ENCODE data around the gene FERMT3.
"Not testable (repeated sequence)": the region's sequence is repeated elsewhere in the genome, so short reads cannot be mapped to it uniquely, and the experiment has no call there.

Gene FERMT3

GRCh38 chr11:64237484-64237951, 31.0 kb downstream of the FERMT3 start:
- no peak for DNase-seq

- no peak for DNase-seq
Measured at GRCh38 chr11:64238076-64238475, 31.6 kb downstream of the FERMT3 start.

DNA sequence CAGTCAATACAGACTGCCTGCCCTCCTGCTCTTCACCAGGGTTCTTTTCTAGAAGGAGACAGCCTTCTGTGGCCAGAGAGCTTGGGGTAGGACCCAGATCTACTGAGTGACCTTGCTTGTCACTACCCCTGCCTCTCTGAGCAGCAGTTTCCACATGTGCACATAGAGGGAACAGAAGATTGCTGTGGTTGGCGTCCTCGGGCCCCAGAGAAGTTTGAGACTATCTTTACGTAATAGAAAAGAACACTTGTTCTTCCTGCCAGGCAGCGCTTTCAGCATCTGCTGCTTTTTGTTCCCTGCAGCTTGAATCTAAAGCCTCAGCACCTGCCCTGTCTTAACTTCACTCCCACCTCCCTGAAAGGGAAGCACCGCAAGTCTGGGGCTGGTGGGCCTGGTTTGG, 32.5 kb downstream of the FERMT3 start:
- DNase-seq, result no peak

DNA sequence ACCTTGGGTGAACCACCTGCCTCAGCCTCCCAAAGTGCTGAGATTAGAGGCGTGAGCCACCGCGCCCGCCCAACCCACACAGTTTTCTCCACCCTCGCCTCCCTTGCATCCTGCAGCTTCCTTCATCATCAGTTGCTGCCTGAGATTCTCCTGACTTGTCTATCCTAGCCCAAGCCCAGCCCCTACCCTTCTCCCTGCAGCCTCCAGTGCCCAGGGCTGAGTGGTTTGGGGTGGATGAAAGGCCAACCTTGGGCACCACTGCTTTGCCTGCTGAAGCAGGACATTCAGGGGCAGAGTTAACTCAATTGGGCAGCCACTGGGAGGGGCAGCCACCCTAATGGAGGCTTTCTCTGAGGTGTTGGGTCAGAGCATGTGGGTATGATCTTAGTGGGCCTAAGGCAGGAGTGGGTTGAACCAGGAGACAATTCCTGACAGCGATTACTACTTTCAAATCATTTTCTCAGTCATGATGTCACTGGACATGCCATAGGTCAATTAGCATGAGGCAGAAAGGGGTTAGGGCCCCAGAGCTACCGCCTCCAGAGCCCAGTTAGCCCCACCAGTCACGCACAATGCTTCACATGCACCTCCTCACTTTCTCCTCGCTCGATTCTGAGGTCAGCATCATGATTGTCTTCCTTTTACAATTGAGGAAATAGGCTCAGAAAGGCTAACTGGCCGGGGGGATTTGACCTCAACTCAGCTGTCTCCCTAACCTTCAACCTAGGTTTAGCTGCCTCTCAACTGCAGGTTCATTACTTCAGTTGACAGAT, 33.3 kb downstream of the FERMT3 start:
- DNase-seq, result no peak

DNA sequence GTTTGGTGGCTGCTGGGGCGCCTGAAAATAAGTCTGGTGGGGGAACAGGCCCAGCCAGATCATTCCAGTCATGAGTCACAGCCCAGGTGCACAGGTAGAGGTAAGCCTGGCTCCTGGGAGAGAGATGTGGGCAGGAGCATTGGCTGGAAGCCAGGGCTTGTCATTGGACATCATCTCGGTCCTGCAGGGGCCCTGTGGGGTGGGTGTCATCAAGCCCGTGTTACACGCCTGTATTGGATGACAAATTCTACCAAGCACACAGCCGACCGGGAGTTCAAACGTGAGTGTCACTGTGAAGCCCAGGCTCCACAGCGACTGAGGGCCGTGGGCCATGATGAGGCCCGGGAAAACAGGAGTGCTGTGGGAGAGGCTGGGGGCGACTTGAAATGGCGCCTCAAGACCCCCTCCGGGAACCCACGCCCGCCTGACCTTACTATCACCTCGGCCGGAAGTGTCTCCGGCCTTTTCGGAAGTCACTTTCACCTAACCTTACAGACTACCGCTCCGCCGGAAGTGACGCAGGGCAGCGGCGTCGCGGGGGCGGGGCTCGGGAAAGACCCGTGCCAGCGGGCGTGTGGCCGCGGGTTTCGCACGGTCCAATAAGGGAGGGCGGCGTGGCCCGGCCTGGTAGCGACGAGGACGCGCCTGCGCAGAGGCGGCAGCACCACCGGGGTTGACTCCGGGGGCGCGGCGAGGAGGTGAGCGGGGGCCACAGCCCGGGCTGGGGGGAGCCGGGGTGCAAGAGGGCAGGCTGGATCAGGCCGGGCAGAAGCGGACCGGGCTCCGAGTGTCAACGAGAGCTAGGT, 34.1 kb downstream of the FERMT3 start, which contains the start of gene FKBP2:
Gene FKBP2 (plus strand): TSS at position 661 of the 806 bp plus-strand sequence. CDS start 1,293 bp downstream, outside the sequence.
- peak; percentile 96 for DNase-seq

DNA sequence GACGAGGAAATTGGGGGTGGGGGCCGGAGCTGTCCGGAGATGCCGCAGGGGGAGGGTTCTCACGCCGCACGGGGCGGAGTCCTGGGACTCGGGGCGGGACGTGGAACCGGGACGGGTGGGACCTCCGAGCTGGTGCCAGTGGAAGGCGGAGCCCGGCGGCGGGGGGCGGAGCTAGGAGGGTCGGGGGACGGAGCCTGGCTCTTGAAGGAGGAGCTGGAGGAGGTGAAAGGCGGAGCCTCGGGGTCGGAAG, 34.6 kb downstream of the FERMT3 start:
- DNase-seq, result peak; percentile 98

DNA sequence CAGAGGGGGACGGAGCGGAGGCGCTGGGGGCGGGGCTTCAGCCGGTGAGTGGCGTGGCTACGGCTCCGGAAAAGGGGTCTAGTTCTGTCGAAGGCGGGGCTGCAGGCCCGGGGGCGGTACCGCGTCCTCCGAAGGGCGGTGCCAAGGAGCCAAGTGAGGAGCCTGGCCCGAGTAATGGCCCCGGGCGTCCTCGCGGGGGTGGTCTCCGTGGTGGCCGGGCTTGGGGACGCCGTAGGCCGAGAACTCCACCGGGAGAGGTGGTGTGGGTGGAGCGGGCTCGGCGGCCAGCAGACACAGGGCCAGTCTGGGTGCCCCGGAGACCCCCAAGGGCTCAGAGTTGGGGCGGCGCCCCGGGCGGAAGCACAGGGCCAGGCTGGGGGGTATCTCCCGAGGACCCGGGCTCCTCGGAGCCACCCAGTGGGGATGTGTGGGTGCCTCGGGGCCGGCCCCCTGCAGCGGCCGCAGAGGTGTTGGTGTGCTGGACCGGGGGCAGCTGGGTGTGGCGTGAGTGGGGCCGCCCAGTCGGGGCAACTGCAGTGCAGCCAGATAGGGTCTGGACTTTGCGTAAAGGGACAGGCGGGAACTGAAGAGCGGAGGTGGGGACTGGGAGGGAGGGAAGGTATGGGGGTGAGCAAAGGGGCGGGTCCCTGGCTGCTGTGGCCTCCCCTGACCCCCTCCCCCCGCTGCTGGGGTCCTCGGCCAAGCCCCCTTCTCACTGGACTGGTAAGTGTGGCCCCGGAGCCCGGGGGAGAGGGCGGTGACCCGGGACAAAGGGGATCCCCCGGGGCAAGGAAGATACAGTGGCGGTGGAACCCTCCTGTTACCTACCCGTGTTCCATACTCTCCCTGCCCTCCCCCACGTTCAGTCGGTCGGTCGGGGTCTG, 35.2 kb downstream of the FERMT3 start:
- peak; percentile 63 for DNase-seq

DNA sequence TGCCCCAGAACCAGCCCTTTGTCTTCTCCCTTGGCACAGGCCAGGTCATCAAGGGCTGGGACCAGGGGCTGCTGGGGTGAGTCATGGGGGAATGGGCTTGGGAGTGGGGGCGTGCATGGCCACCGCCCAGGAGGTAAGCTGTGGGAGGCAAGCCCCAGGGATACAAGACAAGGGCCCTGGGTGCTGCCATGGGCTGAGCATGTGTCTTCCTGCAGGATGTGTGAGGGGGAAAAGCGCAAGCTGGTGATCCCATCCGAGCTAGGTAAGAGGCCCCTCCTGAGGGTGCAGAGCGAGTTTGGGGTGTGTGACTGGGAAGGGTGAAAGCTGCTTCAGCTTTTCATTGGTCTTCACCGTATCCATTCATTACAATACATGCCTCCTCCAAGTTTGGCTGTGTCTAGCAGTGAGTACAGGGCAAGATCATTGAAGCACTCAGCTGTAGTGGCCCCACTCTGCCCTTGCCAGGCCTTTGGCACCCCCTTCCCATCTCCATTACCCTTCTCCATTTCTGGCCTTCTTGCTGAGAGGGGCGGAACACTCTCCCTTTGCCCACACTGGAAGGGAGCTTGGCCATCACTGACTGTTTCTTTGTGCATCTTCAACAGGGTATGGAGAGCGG, 36.8 kb downstream of the FERMT3 start:
- no peak for DNase-seq

DNA sequence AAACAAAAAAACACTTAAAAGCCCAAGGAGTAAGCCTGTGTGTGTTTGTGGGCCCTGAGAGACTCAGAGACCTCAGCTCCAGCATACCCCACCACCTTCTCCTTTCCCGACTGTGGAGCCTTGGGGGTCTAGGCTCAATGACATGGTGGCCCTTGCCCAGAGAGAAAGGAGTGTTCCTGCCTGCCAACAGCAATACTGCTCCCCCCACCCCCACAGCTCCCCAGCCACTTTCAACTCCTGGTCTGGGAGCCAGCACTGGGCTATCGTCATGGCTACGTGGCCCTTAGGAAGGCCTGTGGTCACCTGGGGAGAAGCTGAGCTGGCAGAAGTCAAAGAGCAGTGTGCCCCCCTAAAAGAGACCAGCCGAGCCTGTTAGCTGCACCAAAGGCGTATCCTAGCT, 37.6 kb downstream of the FERMT3 start:
- DNase-seq, result no peak

DNA sequence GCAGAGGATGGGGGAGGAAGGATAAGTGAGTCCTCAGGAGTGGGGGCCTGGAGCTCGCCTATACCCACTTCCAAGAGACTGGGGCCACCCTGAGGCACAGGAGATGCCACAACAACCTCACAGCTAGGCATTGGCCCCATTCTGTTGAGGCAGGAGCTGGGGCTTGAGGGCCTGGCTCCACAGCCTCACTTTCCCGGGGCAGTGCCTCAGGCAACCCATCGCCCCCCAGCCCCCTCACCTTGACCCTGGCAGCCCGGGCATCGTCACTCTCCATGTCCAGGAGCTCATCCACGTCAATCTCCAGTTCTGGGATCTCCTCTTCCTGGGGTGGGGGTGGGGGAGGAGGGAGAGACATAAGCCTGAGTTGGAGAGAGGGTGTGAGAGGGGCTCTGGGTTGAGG, 38.4 kb downstream of the FERMT3 start:
- DNase-seq, result no peak

DNA sequence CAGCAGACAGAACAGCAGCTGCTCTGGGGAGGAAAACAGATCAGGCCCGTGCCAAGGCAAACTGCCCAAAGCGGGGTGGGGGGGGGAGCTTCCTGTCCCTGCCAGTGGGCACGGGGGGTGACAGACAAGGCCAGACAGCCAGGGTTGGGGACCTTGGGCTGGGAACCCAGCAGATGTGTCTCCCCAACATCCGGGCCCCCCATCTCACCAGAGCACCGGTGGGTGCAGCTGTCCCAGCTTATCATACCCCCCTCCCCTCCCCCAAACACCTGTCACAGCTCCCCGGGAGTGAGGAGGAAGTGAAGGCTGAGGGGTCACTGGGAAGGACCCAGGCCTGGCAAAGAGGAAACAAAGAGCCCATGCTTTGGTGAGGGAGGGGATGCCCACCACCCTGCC, 38.9 kb downstream of the FERMT3 start:
- DNase-seq, result no peak

DNA sequence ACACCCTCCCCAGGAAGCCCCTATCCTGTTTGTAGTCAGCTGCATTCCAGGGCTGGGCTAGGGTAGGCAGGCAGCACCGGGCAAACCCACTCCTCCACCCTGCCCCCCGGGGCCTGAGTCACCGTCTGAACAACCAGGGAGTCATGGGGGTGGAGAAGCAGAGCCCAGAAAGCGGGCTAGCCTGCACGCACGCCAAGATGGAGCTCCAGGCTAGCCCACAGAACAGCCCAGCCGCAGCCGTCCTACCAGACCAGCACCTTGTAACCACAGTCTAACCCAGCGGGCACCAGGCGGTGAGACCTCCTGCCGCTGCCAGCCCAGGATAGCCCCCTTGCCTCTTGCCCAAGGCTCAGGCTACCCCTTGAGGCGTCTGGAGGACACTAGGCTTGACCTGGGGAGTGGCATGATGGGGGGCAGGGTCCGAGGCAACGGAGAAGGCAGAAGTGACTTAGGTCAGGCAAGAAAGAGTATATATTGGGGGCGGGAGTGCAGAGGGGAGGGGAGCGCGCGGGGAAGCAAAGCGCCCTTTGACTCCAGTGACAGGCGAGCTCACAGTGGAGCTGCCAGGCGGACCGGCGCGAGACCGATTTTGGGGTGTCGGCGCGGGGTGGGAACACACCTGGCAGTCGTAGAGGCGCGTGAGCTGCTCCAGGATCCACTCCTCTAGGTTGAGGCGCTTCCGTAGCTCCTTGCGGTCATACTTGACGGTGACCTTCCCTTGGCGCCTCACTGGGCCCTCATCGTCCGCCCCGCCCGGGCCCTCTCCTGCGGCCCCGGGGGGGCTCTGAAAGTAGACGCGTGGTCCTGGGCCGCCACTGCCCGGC, 39.5 kb downstream of the FERMT3 start:
- DNase-seq, result peak; percentile 42

- not testable (repeated sequence) for DNase-seq
Measured at GRCh38 chr11:64246621-64246870, 40.0 kb downstream of the FERMT3 start.

DNA sequence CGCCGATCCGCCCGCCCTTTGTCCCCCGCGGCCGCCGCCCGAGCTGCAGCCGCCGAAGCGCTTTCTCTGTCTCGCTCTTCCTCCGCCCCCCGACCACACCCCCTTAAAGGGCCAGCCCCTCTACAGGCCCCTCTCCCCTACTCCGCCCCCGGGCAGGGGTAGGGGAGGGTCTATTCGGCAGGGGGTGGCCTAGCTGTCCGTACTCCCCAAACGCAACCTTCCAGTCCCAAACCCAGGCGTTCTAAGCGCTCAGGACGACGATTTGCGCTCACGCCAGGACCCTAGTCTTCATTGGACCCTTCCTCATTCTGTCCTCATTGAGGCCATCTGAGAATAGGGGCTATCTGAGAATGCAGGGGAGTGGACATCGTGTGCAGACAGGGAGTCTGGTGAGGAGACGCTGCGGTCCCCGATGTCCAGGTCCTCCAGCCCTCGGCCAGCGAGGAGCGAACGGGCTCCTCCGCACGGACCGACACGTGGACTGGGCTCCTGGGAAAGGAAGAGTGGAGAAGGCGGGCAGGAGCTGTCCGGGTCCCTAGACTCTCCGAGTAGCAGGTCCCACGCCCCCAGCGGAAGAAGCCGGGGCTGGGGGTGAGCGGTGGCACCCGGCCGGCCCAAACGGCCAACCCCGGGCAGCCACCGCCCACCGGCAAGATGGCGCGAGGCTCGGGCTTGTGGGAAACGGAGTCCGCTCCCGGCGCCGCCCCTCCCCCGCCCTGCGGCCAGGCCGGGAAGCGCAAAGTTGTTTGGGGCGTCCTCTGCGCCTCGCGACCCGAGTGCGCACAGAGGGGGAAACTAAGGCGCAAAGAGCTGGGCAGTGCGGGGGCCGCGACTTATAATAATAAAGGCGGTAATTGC, 40.6 kb downstream of the FERMT3 start, which contains the start of gene PPP1R14B:
Gene PPP1R14B (minus strand): TSS at position 73 of the 858 bp plus-strand sequence. CDS start 270 bp downstream, outside the sequence.
- peak; percentile 91 for DNase-seq

GRCh38 chr11:64247729-64248531, 41.4 kb downstream of the FERMT3 start:
- DNase-seq, result peak; percentile 47

- peak; percentile 29 for DNase-seq
Measured at GRCh38 chr11:64248578-64248977, 42.1 kb downstream of the FERMT3 start.

GRCh38 chr11:64249038-64249437, 42.5 kb downstream of the FERMT3 start:
- no peak for DNase-seq

DNA sequence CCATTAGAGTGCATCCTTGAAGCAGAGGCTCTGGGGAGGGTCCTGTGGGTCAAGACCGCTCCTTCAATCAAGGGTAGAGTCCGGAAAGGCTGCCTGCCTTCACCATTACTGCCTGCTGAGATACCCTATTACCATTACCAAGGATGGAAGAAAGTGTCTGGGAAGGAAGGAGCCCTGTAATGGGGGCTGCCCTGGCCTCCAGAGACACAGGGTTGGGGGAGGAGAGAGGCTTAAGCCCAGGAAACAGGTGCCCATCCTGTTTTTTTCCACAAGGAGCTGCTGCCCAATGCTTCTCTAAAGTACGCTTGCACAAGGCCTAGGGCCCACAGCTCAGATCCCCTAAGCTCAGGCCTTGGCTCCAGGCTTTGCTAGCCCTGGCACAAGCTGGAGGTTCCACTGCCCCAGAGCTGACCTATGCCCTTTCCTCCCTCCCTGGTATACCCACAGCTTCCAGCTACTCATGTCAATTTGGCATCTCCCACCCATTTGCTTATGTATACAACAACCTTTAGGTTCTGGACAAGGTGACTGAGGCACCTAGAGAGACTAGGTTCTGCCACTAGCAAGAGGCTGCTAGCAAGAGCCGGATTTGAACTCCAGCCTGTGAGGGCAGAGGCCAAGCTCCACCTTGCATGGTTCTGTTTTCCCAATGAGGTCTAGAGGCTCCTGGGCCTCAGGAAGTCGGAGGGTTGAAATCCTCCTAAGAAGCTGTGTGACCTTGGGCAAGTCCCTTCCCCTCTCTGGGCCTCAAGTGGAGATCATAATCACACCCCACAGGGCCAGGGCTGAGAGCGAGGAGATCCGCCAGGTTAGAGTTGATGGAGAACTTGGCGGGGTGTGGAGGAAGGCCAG, 43.3 kb downstream of the FERMT3 start:
- DNase-seq, result peak; percentile 48

DNA sequence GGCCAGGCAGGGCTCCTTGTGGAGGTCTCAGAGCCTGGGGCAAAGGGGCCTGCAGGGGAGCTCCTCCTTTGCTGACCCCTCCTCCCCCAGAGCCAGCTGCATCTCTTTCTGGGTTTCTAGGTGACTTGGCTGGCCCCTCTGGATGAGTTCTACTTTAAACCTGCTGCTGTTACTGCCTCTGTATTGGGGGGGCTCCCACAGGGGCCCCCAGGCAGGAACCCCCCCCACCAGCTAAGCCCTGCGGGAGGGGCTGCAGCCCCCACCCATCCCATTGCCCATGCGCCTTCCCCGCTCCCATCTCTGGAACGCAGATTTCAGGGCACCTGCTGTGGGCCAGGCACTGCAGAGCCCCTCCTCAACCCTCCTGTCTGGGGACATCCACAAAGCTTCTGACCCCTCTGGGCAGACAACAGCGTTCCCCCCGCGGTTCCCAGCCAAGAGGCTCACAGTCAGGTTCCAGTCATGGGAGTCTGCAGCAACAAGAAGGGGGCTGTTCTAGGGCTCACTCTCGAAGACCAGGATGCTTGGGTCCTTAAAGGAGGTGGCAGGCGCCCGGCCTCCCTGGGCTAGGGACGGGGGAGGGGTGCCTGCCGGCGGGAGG, 44.0 kb downstream of the FERMT3 start:
- no peak for DNase-seq
